Endothelial cell (in vitro differentiated cells): Measurements from ENCODE around the gene FBLN2. TPM values are rescaled to one million over a fixed set of nuclear protein-coding genes. Genes with fewer than 3 reads are reported as not detected.

Source experiments
- DNase-seq: peaks from one replicate; pipeline ENCODE4 v3.0.0; 2021; ENCODE audit warnings: low spot score
- H3K27ac Mint-ChIP-seq: one replicate; pipeline ENCODE4 v1.8.0; 2021; ENCODE audit warnings: mixed read lengths, inconsistent platforms; ENCODE audit not compliant: unreplicated experiment
- H3K27me3 Mint-ChIP-seq: one replicate; pipeline ENCODE4 v1.8.0; 2021; ENCODE audit warnings: mild to moderate bottlenecking, moderate library complexity, mixed read lengths, inconsistent platforms; ENCODE audit not compliant: unreplicated experiment
- H3K36me3 Mint-ChIP-seq: one replicate; pipeline ENCODE4 v1.8.0; 2021; ENCODE audit warnings: mild to moderate bottlenecking, low read depth, mixed read lengths, inconsistent platforms; ENCODE audit not compliant: unreplicated experiment
- H3K4me1 Mint-ChIP-seq: one replicate; pipeline ENCODE4 v1.8.0; 2021; ENCODE audit warnings: mild to moderate bottlenecking, mixed read lengths, inconsistent platforms; ENCODE audit not compliant: unreplicated experiment
- H3K4me3 Mint-ChIP-seq: one replicate; pipeline ENCODE4 v1.8.0; 2021; ENCODE audit warnings: mild to moderate bottlenecking, mixed read lengths, inconsistent platforms; ENCODE audit not compliant: unreplicated experiment
- H3K9me3 Mint-ChIP-seq: one replicate; pipeline ENCODE4 v1.8.0; 2021; ENCODE audit warnings: mixed read lengths, inconsistent platforms; ENCODE audit not compliant: unreplicated experiment
- total RNA-seq: library from RNA; stranded (reverse); fragmentation: NEBNext Ultra II Directional; extraction: Animal tissue kit (Norgen Biotek cat#: 25700); gene quantifications from one replicate; pipeline ENCODE4 v1.2.1, GENCODE V29; 2021; ENCODE audit not compliant: unreplicated experiment
- TF ChIP-seq, protein P1 (sequence below): fragments of 200-600 bp; sonication (generic); IDR thresholded peaks from one replicate; pipeline ENCODE4 v1.5.0; 2021; ENCODE audit warnings: antibody characterized with exemption; ENCODE audit not compliant: unreplicated experiment

FBLN2 gene
- total RNA-seq, 1 donor from 2014 or later: 10.5 TPM

DNA sequence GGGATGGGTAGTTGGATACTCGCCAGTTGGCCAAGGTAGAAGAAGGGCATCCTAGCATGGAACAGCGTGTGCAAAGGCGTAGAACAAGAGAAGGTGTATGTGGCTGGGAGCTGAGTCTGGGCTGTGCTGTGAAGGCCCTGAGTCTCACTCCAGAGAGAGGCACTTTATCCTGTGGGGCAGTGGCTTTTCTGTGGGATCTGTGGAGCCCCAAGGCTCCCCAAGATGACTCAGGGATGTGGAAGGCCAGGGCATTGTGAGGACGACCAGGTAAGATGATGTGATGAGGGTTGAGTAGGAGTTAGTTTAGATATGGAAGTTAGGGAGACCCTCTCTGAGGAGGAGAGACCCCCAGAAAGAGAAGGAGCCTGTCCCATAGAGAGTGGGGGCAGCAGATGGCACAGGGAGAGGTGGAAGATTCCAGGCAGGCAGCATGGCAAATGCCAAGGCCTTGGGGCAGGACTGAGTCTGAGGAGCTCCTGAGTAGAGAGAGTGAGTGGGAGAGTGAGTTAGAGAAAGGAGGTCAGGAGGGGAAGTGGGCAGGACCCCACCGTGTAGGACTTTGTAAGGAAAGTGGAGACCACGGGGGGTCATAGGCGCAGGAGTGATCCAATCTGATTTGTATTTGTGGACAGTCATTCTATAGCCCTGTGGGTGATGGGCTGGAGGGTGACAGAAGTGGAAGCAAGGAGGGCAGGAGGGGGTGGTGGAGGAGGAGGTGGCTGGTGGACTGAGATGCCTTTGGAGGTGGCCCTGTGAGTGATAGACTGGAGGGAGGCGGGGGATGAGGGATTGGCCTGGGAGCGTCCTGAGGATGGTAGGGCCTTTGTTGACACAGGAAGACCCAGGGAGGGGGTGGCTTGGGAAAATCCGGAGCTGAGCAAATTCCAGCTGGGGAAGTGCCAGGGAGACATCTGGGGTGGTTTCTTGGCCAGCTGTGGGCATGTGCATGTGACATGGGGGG, 50.3 kb downstream of the FBLN2 start:
- no peak for DNase-seq
- TF ChIP-seq, protein P1, sequence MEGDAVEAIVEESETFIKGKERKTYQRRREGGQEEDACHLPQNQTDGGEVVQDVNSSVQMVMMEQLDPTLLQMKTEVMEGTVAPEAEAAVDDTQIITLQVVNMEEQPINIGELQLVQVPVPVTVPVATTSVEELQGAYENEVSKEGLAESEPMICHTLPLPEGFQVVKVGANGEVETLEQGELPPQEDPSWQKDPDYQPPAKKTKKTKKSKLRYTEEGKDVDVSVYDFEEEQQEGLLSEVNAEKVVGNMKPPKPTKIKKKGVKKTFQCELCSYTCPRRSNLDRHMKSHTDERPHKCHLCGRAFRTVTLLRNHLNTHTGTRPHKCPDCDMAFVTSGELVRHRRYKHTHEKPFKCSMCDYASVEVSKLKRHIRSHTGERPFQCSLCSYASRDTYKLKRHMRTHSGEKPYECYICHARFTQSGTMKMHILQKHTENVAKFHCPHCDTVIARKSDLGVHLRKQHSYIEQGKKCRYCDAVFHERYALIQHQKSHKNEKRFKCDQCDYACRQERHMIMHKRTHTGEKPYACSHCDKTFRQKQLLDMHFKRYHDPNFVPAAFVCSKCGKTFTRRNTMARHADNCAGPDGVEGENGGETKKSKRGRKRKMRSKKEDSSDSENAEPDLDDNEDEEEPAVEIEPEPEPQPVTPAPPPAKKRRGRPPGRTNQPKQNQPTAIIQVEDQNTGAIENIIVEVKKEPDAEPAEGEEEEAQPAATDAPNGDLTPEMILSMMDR: no peak
- Mint-ChIP-seq H3K27me3 (peaks cover 15% of the 10 kb centered on the region), H3K9me3 (no peaks in the 10 kb centered on the region), H3K4me1 (peaks cover 29% of the 10 kb centered on the region), H3K27ac (peak overlapping the region; percentile 61), H3K4me3 (no peak overlapping the region), H3K36me3 (peaks cover 6% of the 10 kb centered on the region)

DNA sequence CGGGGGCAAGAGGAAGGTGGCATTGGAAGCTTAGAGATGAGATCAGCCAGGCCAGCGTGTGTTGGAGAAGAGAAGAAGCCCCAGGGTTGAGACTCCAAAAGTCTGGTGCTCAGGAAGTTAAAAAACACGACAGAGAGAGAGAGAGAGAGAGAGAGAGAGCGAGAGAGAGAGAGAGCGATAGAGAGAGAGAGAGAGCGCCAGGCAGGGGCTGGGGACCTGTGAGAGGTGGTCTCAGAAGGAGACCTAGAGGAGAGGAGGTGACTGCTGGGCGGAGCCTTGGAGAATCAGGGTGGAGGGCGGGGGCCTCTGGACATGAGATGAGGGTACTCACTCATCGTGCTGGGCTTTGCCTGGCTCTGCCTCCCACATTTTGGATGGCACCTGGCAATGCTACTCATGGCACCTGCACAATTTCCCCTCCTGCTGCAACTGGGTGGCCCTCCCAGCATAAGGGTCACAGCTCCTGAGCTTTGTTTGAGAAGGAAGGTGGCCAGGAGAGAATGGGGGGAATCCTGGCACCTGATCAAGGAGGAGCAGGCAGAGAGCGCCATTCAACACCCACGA, 51.0 kb downstream of the FBLN2 start:
- DNase-seq: no peak
- Mint-ChIP-seq H3K27me3 (peaks cover 15% of the 10 kb centered on the region), H3K9me3 (no peaks in the 10 kb centered on the region), H3K4me3 (no peak overlapping the region), H3K27ac (no peak overlapping the region), H3K36me3 (peaks cover 6% of the 10 kb centered on the region), H3K4me1 (peaks cover 26% of the 10 kb centered on the region)
- TF ChIP-seq, protein P1: no peak

DNA sequence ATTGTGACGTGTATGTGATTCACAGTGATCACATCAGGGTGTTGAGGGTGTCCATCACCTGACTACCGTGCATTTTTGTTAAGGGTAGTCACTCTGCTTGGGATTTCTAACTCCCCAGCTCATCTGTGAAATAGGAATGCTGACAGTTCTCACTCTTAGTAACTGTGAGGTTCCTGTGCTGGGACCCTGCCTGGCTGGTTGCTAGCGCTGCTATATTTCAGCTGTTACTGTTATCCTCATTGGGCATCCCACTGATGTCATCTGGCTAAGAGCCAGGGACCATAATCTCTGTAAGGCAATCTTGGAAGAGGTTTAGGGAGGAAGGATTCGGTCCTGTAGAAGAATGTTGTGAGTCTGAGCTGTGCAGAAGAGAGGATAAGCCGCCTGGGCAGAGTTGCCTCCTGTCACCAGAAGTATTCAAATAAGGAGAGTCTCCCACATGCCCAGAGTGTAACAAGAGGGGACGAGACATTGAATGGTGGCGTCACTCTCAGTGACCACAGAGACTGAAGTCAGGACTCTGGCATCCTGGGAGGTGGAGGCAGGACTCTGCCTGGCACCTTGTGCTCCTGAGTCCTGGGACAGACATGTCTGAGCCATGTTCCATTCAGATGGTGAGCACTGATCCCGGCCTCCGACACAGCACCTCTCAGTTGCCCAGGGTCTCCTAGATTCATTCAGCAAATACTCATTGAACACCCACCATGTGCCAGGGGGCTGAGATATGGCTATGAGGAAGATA, 52.2 kb downstream of the FBLN2 start:
- TF ChIP-seq, protein P1: no peak
- Mint-ChIP-seq H3K9me3 (no peaks in the 10 kb centered on the region), H3K27me3 (peaks cover 17% of the 10 kb centered on the region), H3K4me1 (peaks cover 18% of the 10 kb centered on the region), H3K36me3 (peaks cover 6% of the 10 kb centered on the region), H3K27ac (no peak overlapping the region), H3K4me3 (no peak overlapping the region)
- no peak for DNase-seq

DNA sequence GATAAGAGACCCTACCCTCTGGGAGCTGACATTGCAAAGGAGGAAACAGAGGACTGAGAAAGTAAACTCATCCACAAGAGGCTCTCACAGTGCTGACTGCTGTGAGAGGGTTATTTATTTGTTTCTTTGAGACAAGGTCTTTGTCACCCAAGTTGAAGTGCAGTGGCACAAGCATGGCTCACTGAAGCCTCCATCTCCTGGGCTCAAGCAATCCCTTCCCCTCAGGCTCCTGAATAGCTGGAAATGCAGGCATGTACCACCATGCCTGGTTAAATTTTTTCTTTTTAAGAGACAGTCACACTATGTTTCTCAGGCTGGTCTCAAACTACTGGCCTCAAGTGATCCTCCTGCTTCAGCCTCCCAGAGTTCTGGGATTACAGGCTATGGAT, 52.8 kb downstream of the FBLN2 start:
- H3K36me3 Mint-ChIP-seq: peaks cover 6% of the 10 kb centered on the region
- no peak overlapping the region for H3K4me3 Mint-ChIP-seq
- no peaks in the 10 kb centered on the region for H3K9me3 Mint-ChIP-seq
- TF ChIP-seq, protein P1: no peak
- DNase-seq: no peak
- H3K27ac Mint-ChIP-seq: no peak overlapping the region
- peaks cover 16% of the 10 kb centered on the region for H3K4me1 Mint-ChIP-seq
- peaks cover 15% of the 10 kb centered on the region for H3K27me3 Mint-ChIP-seq
